ENCODE measurements around the gene POMT1.
A peak's percentile ranks its signal among the peaks of the same experiment; 100 is the strongest.

POMT1 gene

GRCh38 chr9:131529597-131530545, 27.2 kb downstream of the POMT1 start:
- H3K4me1 ChIP-seq (ENCODE audit: low read length): peaks cover 11% of the 10 kb centered on the region; the same call in 1 of the 2 replicates
- peak overlapping the region; percentile 75 for H3K4me3 ChIP-seq (ENCODE audit: low read length)
- TF ChIP-seq EZH2phosphoT487 (IDR thresholded peaks at IDR 0.05; ENCODE audit: low read length) (no peak), EZH2 (optimal IDR thresholded peaks at IDR 0.05; ENCODE audit: low read depth, low read length) (no peak)
- TF ChIP-seq, protein P1, sequence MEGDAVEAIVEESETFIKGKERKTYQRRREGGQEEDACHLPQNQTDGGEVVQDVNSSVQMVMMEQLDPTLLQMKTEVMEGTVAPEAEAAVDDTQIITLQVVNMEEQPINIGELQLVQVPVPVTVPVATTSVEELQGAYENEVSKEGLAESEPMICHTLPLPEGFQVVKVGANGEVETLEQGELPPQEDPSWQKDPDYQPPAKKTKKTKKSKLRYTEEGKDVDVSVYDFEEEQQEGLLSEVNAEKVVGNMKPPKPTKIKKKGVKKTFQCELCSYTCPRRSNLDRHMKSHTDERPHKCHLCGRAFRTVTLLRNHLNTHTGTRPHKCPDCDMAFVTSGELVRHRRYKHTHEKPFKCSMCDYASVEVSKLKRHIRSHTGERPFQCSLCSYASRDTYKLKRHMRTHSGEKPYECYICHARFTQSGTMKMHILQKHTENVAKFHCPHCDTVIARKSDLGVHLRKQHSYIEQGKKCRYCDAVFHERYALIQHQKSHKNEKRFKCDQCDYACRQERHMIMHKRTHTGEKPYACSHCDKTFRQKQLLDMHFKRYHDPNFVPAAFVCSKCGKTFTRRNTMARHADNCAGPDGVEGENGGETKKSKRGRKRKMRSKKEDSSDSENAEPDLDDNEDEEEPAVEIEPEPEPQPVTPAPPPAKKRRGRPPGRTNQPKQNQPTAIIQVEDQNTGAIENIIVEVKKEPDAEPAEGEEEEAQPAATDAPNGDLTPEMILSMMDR (IDR thresholded peaks at IDR 0.05; ENCODE audit: low read length): no peak
- H3K27me3 ChIP-seq (replicated peaks; ENCODE audit: insufficient read depth, low read length): no peaks in the 10 kb centered on the region
- no peaks in the 10 kb centered on the region; the same call in 1 of the 2 replicates for H3K36me3 ChIP-seq (replicated peaks; ENCODE audit: insufficient read depth, low read length)
- no peaks in the 10 kb centered on the region for H3F3A ChIP-seq (ENCODE audit: insufficient read depth, low read length)
- H3K79me2 ChIP-seq (ENCODE audit: low read length): peaks cover 23% of the 10 kb centered on the region
- DNase-seq: no peak
- peak overlapping the region; percentile 85 for H3K4me2 ChIP-seq (ENCODE audit: low read depth, low read length)
- no peak overlapping the region for H3K27ac ChIP-seq (ENCODE audit: low read length)
- H2AFZ ChIP-seq (ENCODE audit: low read length): peak overlapping the region; percentile 22; the same call in 1 of the 2 replicates
- no peaks in the 10 kb centered on the region for H3K9me3 ChIP-seq (replicated peaks; ENCODE audit: insufficient read depth, low read length)
- H3K9ac ChIP-seq (ENCODE audit: low read length): peak overlapping the region; percentile 85
- H3K9me2 ChIP-seq (replicated peaks; ENCODE audit: insufficient read depth, low read length): no peaks in the 10 kb centered on the region
- no peaks in the 10 kb centered on the region for H4K20me1 ChIP-seq (ENCODE audit: insufficient read depth, low read length)

DNA sequence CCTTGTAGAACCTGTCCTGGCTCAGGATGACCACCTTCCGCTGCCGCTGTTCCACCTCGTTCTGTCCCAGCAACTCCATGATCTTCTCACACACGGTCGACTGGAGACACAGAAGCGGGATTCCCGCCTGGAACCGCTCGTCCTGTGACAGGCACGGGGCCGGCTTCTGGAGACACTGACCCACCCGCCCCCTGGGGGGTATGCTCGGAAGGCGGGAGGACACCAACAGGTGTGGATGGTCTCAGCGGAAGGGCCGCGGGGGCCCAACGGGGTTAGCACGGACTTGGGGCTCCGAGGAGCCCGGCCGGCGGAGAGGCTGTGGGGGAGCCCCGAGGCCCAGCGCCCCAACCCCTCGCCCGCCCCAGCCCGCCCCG, 27.8 kb downstream of the POMT1 start:
- Histone ChIP-seq H3K79me2 (ENCODE audit: low read length) (peaks cover 23% of the 10 kb centered on the region), H2AFZ (ENCODE audit: low read length) (peak overlapping the region; percentile 22; the same call in 1 of the 2 replicates), H4K20me1 (ENCODE audit: insufficient read depth, low read length) (no peaks in the 10 kb centered on the region), H3K4me1 (ENCODE audit: low read length) (peaks cover 11% of the 10 kb centered on the region; the same call in 1 of the 2 replicates), H3K36me3 (replicated peaks; ENCODE audit: insufficient read depth, low read length) (no peaks in the 10 kb centered on the region), H3F3A (ENCODE audit: insufficient read depth, low read length) (no peaks in the 10 kb centered on the region), H3K9me2 (replicated peaks; ENCODE audit: insufficient read depth, low read length) (no peaks in the 10 kb centered on the region), H3K4me2 (ENCODE audit: low read depth, low read length) (peak overlapping the region; percentile 85), H3K27me3 (replicated peaks; ENCODE audit: insufficient read depth, low read length) (no peaks in the 10 kb centered on the region), H3K9ac (ENCODE audit: low read length) (peak overlapping the region; percentile 85), H3K4me3 (ENCODE audit: low read length) (peak overlapping the region; percentile 75), H3K27ac (ENCODE audit: low read length) (no peak overlapping the region), H3K9me3 (replicated peaks; ENCODE audit: insufficient read depth, low read length) (no peaks in the 10 kb centered on the region)
- DNase-seq: peak; percentile 45
- TF ChIP-seq EZH2phosphoT487 (IDR thresholded peaks at IDR 0.05; ENCODE audit: low read length): no peak
- TF ChIP-seq, protein P1 (IDR thresholded peaks at IDR 0.05; ENCODE audit: low read length): peak; percentile 30
- TF ChIP-seq EZH2 (optimal IDR thresholded peaks at IDR 0.05; ENCODE audit: low read depth, low read length): no peak

GRCh38 chr9:131530920-131531832, 28.5 kb downstream of the POMT1 start, which contains the start of gene UCK1:
UCK1 (minus strand) TSS chr9:131531263; CDS start chr9:131531174, 89 bp downstream.
- no peak for TF ChIP-seq EZH2 (optimal IDR thresholded peaks at IDR 0.05; ENCODE audit: low read depth, low read length)
- TF ChIP-seq, protein P1 (IDR thresholded peaks at IDR 0.05; ENCODE audit: low read length): no peak
- TF ChIP-seq EZH2phosphoT487 (IDR thresholded peaks at IDR 0.05; ENCODE audit: low read length): no peak
- Histone ChIP-seq H2AFZ (ENCODE audit: low read length) (peak within 1 kb of the TSS; percentile 98), H3K27ac (ENCODE audit: low read length) (no peak within 1 kb of the TSS), H3K9me3 (replicated peaks; ENCODE audit: insufficient read depth, low read length) (no peaks in the 10 kb centered on the region), H3K4me2 (ENCODE audit: low read depth, low read length) (peak within 1 kb of the TSS; percentile 98), H3K9ac (ENCODE audit: low read length) (peak within 1 kb of the TSS; percentile 85), H3K4me1 (ENCODE audit: low read length) (peaks cover 11% of the 10 kb centered on the region; the same call in 1 of the 2 replicates), H4K20me1 (ENCODE audit: insufficient read depth, low read length) (no peaks in the 10 kb centered on the region), H3F3A (ENCODE audit: insufficient read depth, low read length) (no peaks in the 10 kb centered on the region), H3K9me2 (replicated peaks; ENCODE audit: insufficient read depth, low read length) (no peaks in the 10 kb centered on the region), H3K4me3 (ENCODE audit: low read length) (peak within 1 kb of the TSS; percentile 75), H3K27me3 (replicated peaks; ENCODE audit: insufficient read depth, low read length) (no peaks in the 10 kb centered on the region), H3K36me3 (replicated peaks; ENCODE audit: insufficient read depth, low read length) (no peaks in the 10 kb centered on the region), H3K79me2 (ENCODE audit: low read length) (peaks cover 23% of the 10 kb centered on the region)
- DNase-seq: peak; percentile 85
